Caco-2 (cell line): ENCODE results near the gene SGCA. TPM values are rescaled to one million over a fixed set of nuclear protein-coding genes. Genes with fewer than 3 reads are reported as not detected.

Source experiments
- BruUV-seq: library from RNA; stranded (reverse); fragments of 400-500 nt; replicated peaks from 2 replicates; lab custom pipeline; 2021; lab: Mats Ljungman, UMichigan
- CTCF ChIA-PET: fragments of 300-600 bp; sonication (Branson Sonifier 250); formaldehyde crosslinking; loops from one replicate; lab custom pipeline; 2022; ENCODE audit warnings: antibody characterized with exemption; lab: Charles Lee
- POLR2A ChIA-PET: fragments of 300-600 bp; sonication (Branson Sonifier 250); formaldehyde crosslinking; loops from one replicate; lab custom pipeline; 2022; ENCODE audit warnings: antibody characterized with exemption; lab: Charles Lee
- DNase-seq, 2 experiments: peaks; one replicate each; pipeline versions ENCODE4 v3.0.0 to v3.0.0-alpha.2; 2020 to 2022
- H3K27me3 ChIP-seq: replicated peaks from 2 replicates; pipeline ENCODE4 v1.6.0; 2011; ENCODE audit warnings: low read length; ENCODE audit not compliant: control insufficient read depth, insufficient read depth
- H3K36me3 ChIP-seq: 2 replicates; pipeline ENCODE4 v1.5.1; 2011; ENCODE audit warnings: low read length; ENCODE audit not compliant: control insufficient read depth, insufficient read depth
- H3K4me1 ChIP-seq: fragments of 250-450 bp; sonication (Bioruptor Pico); 2 replicates; pipeline ENCODE4 v1.5.1; 2020; ENCODE audit warnings: mild to moderate bottlenecking
- H3K4me3 ChIP-seq: 2 replicates; pipeline ENCODE4 v1.5.1; 2011; ENCODE audit warnings: low read depth, mild to moderate bottlenecking, control low read depth, low read length
- H3K9me3 ChIP-seq: fragments of 250-450 bp; sonication (Bioruptor Pico); 2 replicates; pipeline ENCODE4 v1.5.1; 2020; ENCODE audit warnings: mild to moderate bottlenecking, moderate library complexity
- H3K27ac Mint-ChIP-seq: one replicate; pipeline ENCODE4 v1.8.0; 2022; ENCODE audit warnings: mixed read lengths; ENCODE audit not compliant: unreplicated experiment
- H3K27me3 Mint-ChIP-seq: one replicate; pipeline ENCODE4 v1.8.0; 2022; ENCODE audit warnings: mixed read lengths; ENCODE audit not compliant: insufficient read depth, unreplicated experiment
- H3K36me3 Mint-ChIP-seq: one replicate; pipeline ENCODE4 v1.8.0; 2022; ENCODE audit warnings: mild to moderate bottlenecking, mixed read lengths; ENCODE audit not compliant: insufficient read depth, unreplicated experiment
- H3K4me1 Mint-ChIP-seq: one replicate; pipeline ENCODE4 v1.8.0; 2022; ENCODE audit warnings: low read depth, mixed read lengths; ENCODE audit not compliant: unreplicated experiment
- H3K4me3 Mint-ChIP-seq: one replicate; pipeline ENCODE4 v1.8.0; 2022; ENCODE audit warnings: mild to moderate bottlenecking, moderate library complexity, mixed read lengths; ENCODE audit not compliant: unreplicated experiment
- H3K9me3 Mint-ChIP-seq: one replicate; pipeline ENCODE4 v1.8.0; 2022; ENCODE audit warnings: mixed read lengths; ENCODE audit not compliant: unreplicated experiment
- intact Hi-C: fragments of 100-400 bp; cut with micrococcal nuclease; formaldehyde crosslinking; loops from one replicate; pipeline ENCODE4 v1.10.0; 2022; ENCODE audit not compliant: unreplicated experiment
- total RNA-seq: library from RNA; stranded (reverse); gene quantifications from 2 replicates; pipeline ENCODE4 v1.2.3, GENCODE V29; 2022
- TF ChIP-seq, protein P1 (sequence below), 2 experiments: fragments of 200-600 bp in 1 of 2; IDR thresholded peaks; 1 replicate in 1 of 2; 2 replicates in 1 of 2; pipeline versions ENCODE4 v1.5.1 to v1.8.0; 2011 to 2022; ENCODE audit warnings: antibody characterized with exemption in 1 of 2, control low read depth in 1 of 2, inconsistent platforms in 1 of 2, low read depth in 1 of 2, low read length in 1 of 2, mild to moderate bottlenecking in 1 of 2, moderate library complexity in 1 of 2; ENCODE audit not compliant: insufficient read depth in 1 of 2, severe bottlenecking in 1 of 2, unreplicated experiment in 1 of 2

The SGCA gene
- total RNA-seq, 1 experiment from 2014 or later = not detected

DNA sequence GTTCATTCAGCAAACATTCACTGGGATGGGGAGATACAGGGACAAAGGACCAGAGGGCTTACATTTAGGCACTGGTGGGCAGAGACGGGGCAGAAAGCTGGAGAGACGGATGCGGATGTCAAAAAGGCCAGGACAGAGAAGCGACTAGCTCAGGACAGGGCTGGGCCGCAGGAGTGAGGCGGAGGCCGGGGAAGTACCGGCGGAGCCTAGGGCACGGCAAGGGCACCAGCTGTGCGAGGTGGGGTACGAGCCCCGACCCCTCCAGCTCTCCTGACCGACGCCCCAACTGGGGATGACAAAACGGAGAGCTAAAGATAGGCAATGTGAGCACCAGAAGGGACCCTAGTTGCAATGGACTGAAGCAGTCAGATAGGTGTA lies 3.9 kb upstream of the SGCA start:
- H3K9me3 ChIP-seq = no peaks in the 10 kb centered on the region
- Mint-ChIP-seq H3K4me3 (peak overlapping the region; percentile 67), H3K4me1 (peaks cover 13% of the 10 kb centered on the region), H3K27ac (peak overlapping the region; percentile 2), H3K36me3 (no peaks in the 10 kb centered on the region), H3K9me3 (no peaks in the 10 kb centered on the region), H3K27me3 (peaks cover 9% of the 10 kb centered on the region)
- no peaks in the 10 kb centered on the region for H3K36me3 ChIP-seq
- peaks cover 17% of the 10 kb centered on the region for H3K4me1 ChIP-seq
- no peak for DNase-seq
- no peak overlapping the region for H3K4me3 ChIP-seq
- POLR2A ChIA-PET = no interaction called here
- CTCF ChIA-PET = interaction anchor here (0.5 to 2.5 kb wide), 16 partner anchors 10 to 300 kb away, joined by 3 to 33 read pairs (median 5); partner anchors contain the start of gene PPP1R9B
- BruUV-seq = no TSS peak
- H3K27me3 ChIP-seq = no peaks in the 10 kb centered on the region
- intact Hi-C loops = loop anchor here (1.0 kb wide), 6 partner anchors 10 to 301 kb away; no protein-coding TSS in a partner anchor
- TF ChIP-seq, protein P1, sequence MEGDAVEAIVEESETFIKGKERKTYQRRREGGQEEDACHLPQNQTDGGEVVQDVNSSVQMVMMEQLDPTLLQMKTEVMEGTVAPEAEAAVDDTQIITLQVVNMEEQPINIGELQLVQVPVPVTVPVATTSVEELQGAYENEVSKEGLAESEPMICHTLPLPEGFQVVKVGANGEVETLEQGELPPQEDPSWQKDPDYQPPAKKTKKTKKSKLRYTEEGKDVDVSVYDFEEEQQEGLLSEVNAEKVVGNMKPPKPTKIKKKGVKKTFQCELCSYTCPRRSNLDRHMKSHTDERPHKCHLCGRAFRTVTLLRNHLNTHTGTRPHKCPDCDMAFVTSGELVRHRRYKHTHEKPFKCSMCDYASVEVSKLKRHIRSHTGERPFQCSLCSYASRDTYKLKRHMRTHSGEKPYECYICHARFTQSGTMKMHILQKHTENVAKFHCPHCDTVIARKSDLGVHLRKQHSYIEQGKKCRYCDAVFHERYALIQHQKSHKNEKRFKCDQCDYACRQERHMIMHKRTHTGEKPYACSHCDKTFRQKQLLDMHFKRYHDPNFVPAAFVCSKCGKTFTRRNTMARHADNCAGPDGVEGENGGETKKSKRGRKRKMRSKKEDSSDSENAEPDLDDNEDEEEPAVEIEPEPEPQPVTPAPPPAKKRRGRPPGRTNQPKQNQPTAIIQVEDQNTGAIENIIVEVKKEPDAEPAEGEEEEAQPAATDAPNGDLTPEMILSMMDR (IDR thresholded peaks at IDR 0.05; ENCODE audit: insufficient read depth in 1 of 2, low read depth in 1 of 2, low read length in 1 of 2, severe bottlenecking in 1 of 2, unreplicated experiment in 1 of 2) = no peak

DNA sequence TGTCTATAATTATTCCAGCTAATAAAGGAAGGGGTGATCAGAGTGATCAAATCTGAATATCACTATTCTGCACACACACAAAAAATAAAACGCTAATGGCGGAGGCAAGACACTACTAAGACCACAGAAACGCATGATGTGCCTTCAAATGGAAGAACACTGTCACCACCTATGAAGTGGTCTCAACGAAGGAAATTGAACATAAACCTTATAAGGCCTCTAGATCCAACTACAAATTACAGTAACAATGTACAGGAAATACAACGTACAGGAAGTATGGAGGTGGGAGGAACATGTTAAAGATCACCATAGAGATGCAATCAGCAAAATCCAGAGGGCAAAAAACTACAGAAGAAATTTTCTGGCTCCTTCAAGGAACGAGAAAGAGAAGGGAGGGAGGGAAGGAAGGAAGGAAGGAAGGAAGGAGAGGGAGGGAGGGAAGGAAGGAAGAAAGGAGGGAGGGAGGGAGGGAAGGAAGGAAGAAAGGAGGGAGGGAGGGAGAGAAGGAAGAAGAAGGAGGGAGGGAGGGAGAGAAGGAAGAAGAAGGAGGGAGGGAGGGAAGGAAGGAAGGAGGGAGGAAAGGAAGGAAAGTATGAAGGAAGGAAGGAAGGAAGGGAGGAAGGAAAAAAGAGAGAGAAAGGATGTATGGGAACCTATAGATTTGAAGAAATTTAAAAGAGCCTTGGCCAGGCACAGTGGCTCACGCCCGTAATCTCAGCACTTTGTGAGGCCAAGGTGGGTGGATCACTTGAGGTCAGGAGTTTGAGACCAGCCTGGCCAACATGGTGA lies 3.1 kb upstream of the SGCA start:
- Mint-ChIP-seq H3K27ac (no peak overlapping the region), H3K36me3 (no peaks in the 10 kb centered on the region), H3K4me3 (no peak overlapping the region), H3K27me3 (peaks cover 9% of the 10 kb centered on the region), H3K4me1 (peaks cover 13% of the 10 kb centered on the region), H3K9me3 (no peaks in the 10 kb centered on the region)
- Histone ChIP-seq H3K9me3 (no peaks in the 10 kb centered on the region), H3K4me1 (peaks cover 17% of the 10 kb centered on the region), H3K36me3 (no peaks in the 10 kb centered on the region), H3K27me3 (no peaks in the 10 kb centered on the region), H3K4me3 (no peak overlapping the region)
- intact Hi-C loops = no loop called here
- POLR2A ChIA-PET = no interaction called here
- no TSS peak for BruUV-seq
- no peak for DNase-seq
- TF ChIP-seq, protein P1 (IDR thresholded peaks at IDR 0.05; ENCODE audit: insufficient read depth in 1 of 2, low read depth in 1 of 2, low read length in 1 of 2, severe bottlenecking in 1 of 2, unreplicated experiment in 1 of 2) = no peak
- CTCF ChIA-PET = interaction anchor here (0.9 to 2.5 kb wide), 13 partner anchors 11 to 301 kb away, joined by 3 to 33 read pairs (median 5); partner anchors contain the start of gene PPP1R9B

DNA sequence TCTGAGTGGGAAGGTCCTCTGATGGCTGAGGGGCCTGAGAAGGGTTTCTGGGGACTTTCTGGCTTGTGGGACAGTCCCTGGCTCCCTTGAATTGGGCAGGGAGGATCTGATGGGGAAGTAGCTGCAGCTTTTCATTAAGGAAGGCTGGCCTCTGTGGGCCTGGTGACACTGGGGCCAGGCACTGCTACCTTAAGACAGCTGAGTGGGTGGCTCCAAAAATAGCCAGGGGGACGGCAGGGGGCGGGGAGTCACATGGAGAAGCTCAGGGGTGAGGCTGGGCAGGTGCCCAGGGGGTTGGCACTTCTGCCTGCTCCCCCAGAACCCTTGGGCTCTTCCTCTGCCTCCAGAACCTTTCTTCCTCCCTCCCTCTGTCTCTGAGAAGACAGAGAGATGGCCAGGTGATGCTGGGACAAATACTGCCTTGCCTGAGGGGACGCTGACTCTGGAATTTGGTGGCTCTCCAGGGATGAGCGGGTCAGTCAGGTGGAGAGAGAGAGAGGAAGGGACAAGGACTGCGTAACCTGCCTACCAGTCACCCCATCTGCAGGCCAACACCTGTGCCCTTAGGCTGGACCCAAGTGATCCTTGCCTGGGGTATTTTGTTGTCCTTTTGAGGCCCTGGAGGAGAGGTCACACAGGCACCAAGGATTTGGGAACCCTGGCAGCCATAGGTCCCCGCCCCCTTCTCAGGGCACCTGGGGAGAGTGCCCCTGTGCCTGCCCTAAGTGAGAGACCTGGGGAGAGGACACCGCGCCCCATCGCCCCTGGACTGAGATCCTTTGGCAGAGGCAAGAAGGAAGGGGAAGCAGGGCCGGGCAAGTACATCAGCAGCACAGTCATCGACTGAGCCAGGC lies 1.7 kb upstream of the SGCA start:
- H3K9me3 ChIP-seq = no peaks in the 10 kb centered on the region
- Mint-ChIP-seq H3K27ac (no peak overlapping the region), H3K4me3 (no peak overlapping the region), H3K4me1 (peaks cover 15% of the 10 kb centered on the region), H3K36me3 (no peaks in the 10 kb centered on the region), H3K9me3 (no peaks in the 10 kb centered on the region), H3K27me3 (peaks cover 9% of the 10 kb centered on the region)
- CTCF ChIA-PET = interaction anchor here (0.7 to 1.1 kb wide), 2 partner anchors 12 to 252 kb away, joined by 4 to 5 read pairs; no protein-coding TSS in a partner anchor
- TF ChIP-seq, protein P1 (IDR thresholded peaks at IDR 0.05; ENCODE audit: insufficient read depth in 1 of 2, low read depth in 1 of 2, low read length in 1 of 2, severe bottlenecking in 1 of 2, unreplicated experiment in 1 of 2) = no peak
- peak; percentile 53 to 82 for DNase-seq
- no peak overlapping the region for H3K4me3 ChIP-seq
- no peaks in the 10 kb centered on the region for H3K27me3 ChIP-seq
- intact Hi-C loops = no loop called here
- no TSS peak for BruUV-seq
- peaks cover 17% of the 10 kb centered on the region for H3K4me1 ChIP-seq
- H3K36me3 ChIP-seq = no peaks in the 10 kb centered on the region
- POLR2A ChIA-PET = no interaction called here
